Activated CD8-positive, alpha-beta memory T cell treated with anti-CD3 and anti-CD28 coated beads for 24 hours (primary cell): ENCODE results near the gene TMEM145.
"Not testable (repeated sequence)": the region's sequence is repeated elsewhere in the genome, so short reads cannot be mapped to it uniquely, and the experiment has no call there.

Experiments
- DNase-seq: peaks from one replicate; pipeline ENCODE4 v3.0.0-alpha.2; 2020

Gene TMEM145

GRCh38 chr19:42339126-42339860 lies 26.2 kb downstream of the TMEM145 start:
- DNase-seq = not testable (repeated sequence)

- not testable (repeated sequence) for DNase-seq
Measured at GRCh38 chr19:42339922-42340321, 26.8 kb downstream of the TMEM145 start.

DNA sequence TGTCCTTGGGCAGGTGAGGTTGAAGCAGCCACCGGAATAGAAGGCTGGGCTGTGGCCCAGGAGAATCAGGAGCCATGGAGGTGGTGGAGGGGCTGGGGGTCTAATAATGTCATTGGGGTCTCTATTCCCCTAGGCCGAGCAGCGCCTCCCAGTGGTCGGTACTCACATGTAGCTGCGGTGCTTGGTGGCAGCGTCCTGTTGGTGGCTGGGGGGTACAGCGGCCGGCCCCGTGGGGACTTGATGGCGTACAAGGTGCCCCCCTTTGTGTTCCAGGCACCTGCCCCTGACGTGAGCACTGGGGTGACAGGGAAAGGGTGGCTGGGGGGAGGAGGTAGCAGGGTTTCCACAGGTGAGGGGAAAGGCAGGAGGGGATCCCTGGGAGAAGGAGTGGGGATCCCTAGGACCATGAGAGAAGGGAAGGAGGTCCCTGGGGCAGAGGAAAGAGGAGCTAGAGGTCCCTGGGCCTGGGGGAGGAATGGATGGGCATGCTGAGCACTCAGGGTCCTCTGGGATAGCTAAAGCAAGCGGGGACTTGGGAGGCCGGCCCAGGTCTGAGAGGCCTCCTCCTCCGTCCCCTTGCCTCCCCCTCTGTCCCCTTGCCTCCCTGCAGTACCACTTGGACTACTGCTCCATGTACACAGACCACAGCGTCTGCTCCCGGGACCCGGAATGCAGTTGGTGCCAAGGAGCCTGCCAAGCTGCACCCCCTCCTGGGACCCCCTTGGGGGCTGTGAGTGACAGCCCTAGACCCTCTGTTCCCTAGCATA lies 30.4 kb downstream of the TMEM145 start:
- no peak for DNase-seq

DNA sequence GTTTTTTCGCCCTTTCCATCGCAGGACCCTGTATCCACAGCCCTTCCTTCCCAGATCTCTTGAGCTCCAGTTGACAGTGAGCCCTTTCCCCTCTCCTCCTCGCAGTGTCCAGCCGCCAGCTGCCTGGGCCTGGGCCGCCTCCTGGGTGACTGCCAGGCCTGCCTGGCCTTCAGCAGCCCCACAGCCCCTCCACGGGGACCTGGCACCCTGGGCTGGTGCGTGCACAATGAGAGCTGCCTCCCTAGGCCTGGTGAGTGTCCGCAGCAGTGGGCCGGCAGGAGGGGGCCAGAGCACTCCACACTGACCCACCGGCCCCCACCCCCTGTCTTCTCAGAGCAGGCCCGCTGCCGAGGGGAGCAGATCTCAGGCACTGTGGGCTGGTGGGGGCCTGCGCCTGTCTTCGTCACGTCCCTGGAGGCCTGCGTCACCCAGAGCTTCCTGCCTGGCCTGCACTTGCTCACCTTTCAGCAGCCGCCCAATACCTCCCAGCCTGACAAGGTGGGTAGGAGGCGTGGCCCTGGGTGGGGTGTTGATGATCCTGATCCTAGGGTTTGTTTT lies 31.3 kb downstream of the TMEM145 start:
- no peak for DNase-seq

DNA sequence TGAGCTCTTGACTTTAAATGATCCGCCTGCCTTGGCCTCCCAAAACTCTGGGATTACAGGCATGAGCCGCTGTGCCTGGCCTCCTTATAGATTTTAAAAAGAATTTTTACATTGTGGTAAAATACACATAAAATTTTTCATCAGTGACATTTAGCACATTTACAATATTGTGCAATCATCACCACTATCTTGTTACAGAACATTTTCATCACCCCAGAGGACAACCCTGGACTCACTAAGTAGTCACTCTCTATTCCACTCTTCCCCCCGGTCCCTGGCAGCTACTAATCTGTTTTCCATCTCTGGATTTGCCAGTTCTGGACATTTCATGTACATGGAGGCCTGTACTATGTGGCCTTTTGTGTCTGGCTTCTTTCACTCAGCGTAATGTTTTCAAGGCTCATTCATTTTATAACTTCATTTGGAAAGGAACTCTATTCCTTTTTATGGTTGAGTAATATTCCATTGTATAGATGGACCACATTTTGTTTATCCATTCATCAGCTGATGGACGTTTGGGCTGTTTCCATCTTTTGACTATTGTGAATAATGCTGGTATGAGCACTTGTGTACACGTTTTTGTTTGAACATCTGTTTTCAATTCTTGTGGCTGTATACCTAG lies 32.2 kb downstream of the TMEM145 start:
- no peak for DNase-seq

GRCh38 chr19:42348211-42348610 lies 35.1 kb downstream of the TMEM145 start:
- no peak for DNase-seq

GRCh38 chr19:42349378-42350107 lies 36.4 kb downstream of the TMEM145 start:
- DNase-seq = no peak

DNA sequence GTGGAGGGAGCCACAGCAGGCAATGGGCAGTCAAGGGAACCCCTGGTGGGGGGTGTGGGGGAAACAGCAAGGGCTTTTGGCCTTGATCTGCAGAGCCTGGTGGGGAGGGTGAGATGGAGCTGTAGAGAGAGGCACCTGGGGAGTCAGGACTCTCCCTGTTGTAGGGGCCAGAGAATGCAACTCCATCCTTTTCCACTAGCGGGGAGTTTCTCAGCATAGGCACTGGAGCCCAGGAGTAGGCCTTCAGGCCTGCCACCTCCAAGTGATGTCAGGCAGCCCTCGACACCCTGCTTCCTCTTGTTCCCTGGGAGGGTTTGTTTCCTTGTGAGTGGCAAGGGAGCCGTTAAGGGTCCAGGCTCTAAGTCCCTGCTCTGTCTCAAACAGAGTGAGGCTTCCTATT lies 37.3 kb downstream of the TMEM145 start:
- DNase-seq = no peak

GRCh38 chr19:42351079-42351735 lies 38.1 kb downstream of the TMEM145 start:
- DNase-seq = no peak

GRCh38 chr19:42352301-42353259 lies 39.5 kb downstream of the TMEM145 start:
- no peak for DNase-seq

DNA sequence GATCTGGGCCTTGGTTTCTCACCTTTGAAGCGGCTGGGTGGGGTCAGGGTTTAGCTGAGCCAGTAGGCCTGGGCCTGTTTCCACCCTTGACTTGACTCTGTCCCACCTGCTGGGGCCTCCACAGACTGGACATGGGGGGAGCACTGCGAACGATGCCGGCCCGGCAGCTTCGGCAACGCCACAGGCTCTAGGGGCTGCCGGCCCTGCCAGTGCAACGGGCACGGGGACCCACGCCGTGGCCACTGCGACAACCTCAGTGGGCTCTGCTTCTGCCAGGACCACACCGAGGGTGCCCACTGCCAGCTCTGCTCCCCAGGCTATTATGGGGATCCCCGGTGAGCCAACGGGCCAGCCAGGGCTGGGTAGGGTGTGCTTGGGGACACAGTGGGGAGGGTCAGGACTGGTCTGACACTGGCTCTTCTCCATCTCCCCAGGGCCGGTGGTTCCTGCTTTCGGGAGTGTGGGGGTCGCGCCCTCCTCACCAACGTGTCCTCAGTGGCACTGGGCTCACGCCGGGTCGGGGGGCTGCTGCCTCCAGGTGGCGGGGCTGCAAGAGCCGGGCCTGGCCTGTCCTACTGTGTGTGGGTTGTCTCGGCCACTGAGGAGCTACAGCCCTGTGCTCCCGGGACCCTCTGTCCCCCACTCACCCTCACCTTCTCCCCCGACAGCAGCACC lies 40.4 kb downstream of the TMEM145 start:
- no peak for DNase-seq

DNA sequence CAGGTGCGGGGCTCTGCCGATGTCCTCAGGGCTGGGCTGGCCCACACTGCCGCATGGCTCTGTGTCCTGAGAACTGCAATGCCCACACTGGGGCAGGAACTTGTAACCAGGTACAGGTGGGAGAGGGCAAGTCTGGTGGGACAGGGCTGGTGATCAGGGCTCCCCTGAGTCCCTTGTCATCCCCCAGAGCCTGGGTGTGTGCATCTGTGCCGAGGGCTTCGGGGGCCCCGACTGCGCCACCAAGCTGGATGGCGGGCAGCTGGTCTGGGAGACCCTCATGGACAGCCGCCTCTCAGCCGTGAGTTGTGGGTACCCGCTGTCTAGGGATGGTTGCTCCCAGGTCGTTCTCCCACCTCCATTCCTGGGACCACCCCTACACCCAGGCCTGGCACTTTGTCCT lies 42.8 kb downstream of the TMEM145 start:
- no peak for DNase-seq

- no peak for DNase-seq
Measured at GRCh38 chr19:42356686-42357085, 43.6 kb downstream of the TMEM145 start.

DNA sequence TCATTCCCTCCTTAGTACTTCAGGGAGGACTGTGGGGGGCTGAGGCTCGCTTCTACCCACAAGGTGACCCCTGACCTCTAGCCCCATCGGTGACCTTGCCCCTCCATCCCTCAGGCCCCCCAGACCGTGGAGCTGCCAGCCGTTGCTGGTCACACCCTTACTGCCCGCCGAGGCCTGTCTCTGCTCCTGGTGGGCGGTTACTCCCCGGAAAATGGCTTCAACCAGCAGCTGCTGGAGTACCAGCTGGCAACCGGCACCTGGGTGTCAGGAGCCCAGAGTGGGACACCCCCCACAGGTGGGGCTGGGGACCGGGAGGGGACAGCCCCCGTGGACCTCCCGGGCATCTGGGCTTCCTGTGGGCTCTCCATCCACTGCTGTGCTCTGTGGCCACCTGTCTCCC lies 44.2 kb downstream of the TMEM145 start:
- no peak for DNase-seq

DNA sequence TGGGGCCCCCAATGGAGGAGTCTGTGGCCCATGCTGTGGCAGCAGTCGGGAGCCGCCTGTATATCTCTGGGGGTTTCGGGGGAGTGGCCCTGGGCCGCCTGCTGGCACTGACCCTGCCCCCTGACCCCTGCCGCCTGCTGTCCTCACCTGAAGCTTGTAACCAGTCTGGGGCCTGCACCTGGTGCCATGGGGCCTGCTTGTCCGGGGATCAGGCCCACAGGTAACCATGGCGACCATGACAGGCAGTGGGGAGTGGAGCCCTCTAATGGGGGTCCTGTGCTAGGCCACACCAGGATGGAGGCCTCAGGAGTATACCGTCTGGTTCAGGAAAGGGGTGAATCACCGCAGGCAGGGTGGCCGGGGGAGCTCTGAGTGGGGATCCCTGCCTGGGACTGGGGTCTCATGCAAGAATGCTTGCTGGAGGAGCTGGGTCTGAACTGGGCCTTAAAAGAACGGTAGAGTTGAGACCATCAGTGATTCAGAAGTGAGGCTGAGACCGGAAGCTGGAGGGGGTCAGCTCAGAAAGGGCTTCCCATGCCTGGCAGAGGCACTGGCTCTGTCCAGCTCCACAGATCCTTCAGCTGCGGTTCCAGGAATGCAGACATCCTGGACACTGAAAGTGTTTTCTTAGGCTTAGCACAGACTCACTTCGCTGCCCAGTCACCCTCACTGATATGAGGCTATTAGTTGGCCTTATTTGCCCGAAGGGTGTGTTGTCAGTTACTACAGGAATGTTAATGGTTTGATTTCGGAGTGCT lies 47.9 kb downstream of the TMEM145 start:
- DNase-seq = no peak

DNA sequence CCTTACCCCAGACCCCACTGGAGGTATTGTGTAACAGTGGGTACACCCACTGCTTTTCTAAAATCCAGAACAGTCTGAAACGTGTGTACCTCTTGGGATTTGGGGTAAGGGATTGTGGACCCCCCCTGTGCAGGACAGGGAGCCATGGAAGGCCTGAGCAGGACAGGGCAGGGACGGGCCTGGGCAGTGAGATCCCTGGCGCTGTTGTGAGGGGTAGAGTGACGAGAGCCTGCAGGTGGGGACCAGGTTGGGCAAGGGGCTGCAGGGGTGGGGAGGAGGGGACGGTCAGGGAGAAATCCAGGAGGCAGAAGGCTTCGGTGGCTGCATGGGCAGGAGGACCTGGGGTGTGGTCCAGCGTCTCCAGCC lies 48.4 kb downstream of the TMEM145 start:
- no peak for DNase-seq

DNA sequence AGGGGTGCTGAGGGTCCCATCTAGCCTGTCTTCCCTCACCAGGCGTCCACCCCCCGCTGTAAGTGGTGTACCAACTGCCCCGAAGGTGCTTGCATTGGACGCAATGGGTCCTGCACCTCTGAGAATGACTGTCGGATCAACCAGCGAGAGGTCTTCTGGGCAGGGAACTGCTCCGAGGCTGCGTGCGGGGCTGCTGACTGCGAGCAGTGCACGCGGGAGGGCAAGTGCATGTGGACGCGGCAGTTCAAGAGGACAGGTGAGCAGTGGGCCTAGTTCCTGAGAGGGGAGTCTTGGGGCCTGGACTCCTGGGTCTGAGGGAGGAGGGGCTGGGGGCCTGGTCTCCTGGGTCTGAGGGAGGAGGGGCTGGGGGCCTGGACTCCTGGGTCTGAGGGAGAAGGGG lies 49.2 kb downstream of the TMEM145 start:
- no peak for DNase-seq

DNA sequence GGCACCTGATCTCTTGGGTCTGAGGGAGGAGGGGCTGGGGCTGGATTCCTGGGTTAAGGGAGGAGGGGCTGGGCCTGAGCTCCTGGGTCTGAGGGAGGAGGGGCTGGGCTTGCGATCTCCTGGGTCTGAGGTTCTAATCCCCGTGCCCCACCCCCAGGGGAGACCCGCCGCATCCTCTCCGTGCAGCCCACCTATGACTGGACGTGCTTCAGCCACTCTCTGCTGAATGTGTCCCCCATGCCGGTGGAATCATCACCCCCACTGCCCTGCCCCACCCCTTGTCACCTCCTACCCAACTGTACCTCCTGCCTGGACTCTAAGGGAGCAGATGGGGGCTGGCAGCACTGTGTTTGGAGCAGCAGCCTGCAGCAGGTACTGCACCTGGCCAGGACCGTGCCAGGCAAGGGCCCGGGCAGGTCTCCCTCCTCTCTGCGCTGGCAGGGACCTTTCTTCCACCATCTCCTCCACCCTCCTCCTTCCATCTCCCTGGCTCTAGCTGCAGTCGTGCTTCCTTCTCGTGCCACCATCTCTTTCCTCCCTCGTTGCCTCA lies 49.9 kb downstream of the TMEM145 start:
- no peak for DNase-seq

DNA sequence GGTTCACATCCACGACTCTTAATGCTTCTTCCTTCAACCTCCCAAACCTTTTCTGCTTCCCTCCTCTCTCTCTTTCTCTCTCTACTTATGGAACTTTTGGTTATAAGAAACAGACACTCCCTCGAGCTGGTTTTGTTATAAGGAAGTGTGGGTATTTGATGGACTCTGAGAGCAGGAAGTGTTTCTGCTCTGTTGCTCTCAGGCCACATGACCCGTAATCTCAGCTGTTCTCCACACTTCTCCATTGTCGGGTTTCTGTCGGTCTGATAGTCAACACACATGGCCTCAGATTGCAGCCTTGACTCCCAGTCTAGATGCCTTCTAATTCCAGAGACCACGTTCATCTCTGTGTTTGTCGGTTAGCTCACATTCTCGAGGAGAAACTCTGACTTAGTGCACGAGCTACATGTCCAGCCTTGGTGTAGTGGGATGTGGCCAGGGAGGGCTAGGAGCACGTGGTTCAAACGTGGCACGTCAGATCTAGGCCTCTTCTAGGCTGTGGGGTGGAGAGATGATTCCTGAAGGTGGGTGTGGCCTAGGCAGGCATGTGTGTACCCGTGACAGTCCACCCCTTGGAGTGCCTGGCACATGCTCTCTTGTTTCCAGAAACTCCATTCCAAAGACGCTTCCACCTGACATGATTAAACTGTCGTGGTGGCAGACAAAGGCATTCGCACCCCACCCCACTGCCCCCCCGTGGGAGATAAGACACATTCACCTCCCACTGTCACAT lies 50.7 kb downstream of the TMEM145 start:
- DNase-seq = no peak
